MM.1S (cell line): ENCODE measurements around the gene C14orf93.

Experiments
- DNase-seq: peaks from one replicate; pipeline ENCODE4 v3.0.0-alpha.2; 2015
- H2AFZ ChIP-seq: fragments of 300-600 bp; sonication (generic); 2 replicates; pipeline ENCODE4 v1.6.0; 2016; ENCODE audit warnings: antibody characterized with exemption, low read length
- H3F3A ChIP-seq: fragments of 300-600 bp; sonication (generic); 2 replicates; pipeline ENCODE4 v1.6.1; 2016; ENCODE audit warnings: mild to moderate bottlenecking, antibody characterized with exemption, low read length, moderate library complexity, mixed read lengths; ENCODE audit not compliant: insufficient read depth
- H3K27ac ChIP-seq: fragments of 300-600 bp; sonication (generic); 2 replicates; pipeline ENCODE4 v1.5.1; 2016; ENCODE audit warnings: mild to moderate bottlenecking, low read length
- H3K27me3 ChIP-seq: fragments of 300-600 bp; sonication (generic); replicated peaks from 2 replicates; pipeline ENCODE4 v1.6.0; 2016; ENCODE audit warnings: low read length; ENCODE audit not compliant: insufficient read depth
- H3K36me3 ChIP-seq: fragments of 300-600 bp; sonication (generic); replicated peaks from 2 replicates; pipeline ENCODE4 v1.6.1; 2016; ENCODE audit warnings: mild to moderate bottlenecking, low read length, mixed read lengths; ENCODE audit not compliant: insufficient read depth
- H3K4me1 ChIP-seq: fragments of 300-600 bp; sonication (generic); 2 replicates; pipeline ENCODE4 v1.6.1; 2016; ENCODE audit warnings: low read length, mixed read lengths
- H3K4me2 ChIP-seq: fragments of 300-600 bp; sonication (generic); 2 replicates; pipeline ENCODE4 v1.6.0; 2016; ENCODE audit warnings: low read depth, low read length
- H3K4me3 ChIP-seq: fragments of 300-600 bp; sonication (generic); 2 replicates; pipeline ENCODE4 v1.5.1; 2016; ENCODE audit warnings: low read length, mixed read lengths
- H3K79me2 ChIP-seq: fragments of 300-600 bp; sonication (generic); 2 replicates; pipeline ENCODE4 v1.6.1; 2016; ENCODE audit warnings: mixed run types, low read length, mixed read lengths
- H3K9ac ChIP-seq: fragments of 300-600 bp; sonication (generic); 2 replicates; pipeline ENCODE4 v1.6.1; 2016; ENCODE audit warnings: low read length, mixed read lengths
- H3K9me2 ChIP-seq: fragments of 300-600 bp; sonication (generic); replicated peaks from 2 replicates; pipeline ENCODE4 v1.6.1; 2016; ENCODE audit warnings: mild to moderate bottlenecking, low read length, mixed read lengths; ENCODE audit not compliant: insufficient read depth
- H3K9me3 ChIP-seq: fragments of 300-600 bp; sonication (generic); replicated peaks from 2 replicates; pipeline ENCODE4 v1.6.1; 2016; ENCODE audit warnings: mild to moderate bottlenecking, low read length, mixed read lengths; ENCODE audit not compliant: insufficient read depth
- H4K20me1 ChIP-seq: fragments of 300-600 bp; sonication (generic); 2 replicates; pipeline ENCODE4 v1.6.1; 2016; ENCODE audit warnings: mild to moderate bottlenecking, low read length, moderate library complexity, mixed read lengths; ENCODE audit not compliant: insufficient read depth
- CTCF ChIP-seq: fragments of 300-600 bp; sonication (generic); IDR thresholded peaks from 2 replicates; pipeline ENCODE4 v1.5.1; 2016; ENCODE audit warnings: antibody characterized with exemption, low read length, mixed read lengths
- EZH2 ChIP-seq: fragments of 300-600 bp; sonication (generic); optimal IDR thresholded peaks from 2 replicates; pipeline ENCODE3; 2017; ENCODE audit warnings: low read depth, mild to moderate bottlenecking, antibody characterized with exemption, low read length, mixed read lengths
- EZH2phosphoT487 ChIP-seq: fragments of 300-600 bp; sonication (generic); IDR thresholded peaks from 2 replicates; pipeline ENCODE4 v1.6.1; 2018; ENCODE audit warnings: antibody characterized with exemption, low read length

C14orf93 gene

GRCh38 chr14:22986508-22987054 lies 23.4 kb downstream of the C14orf93 start:
- Histone ChIP-seq H4K20me1 (no peaks in the 10 kb centered on the region), H3K9me3 (no peaks in the 10 kb centered on the region), H3K27me3 (peaks cover 1% of the 10 kb centered on the region; the same call in 1 of the 2 replicates), H3K4me2 (no peak overlapping the region), H3K9ac (no peak overlapping the region), H3K27ac (no peak overlapping the region), H3K79me2 (no peaks in the 10 kb centered on the region), H3K4me3 (no peak overlapping the region), H3K4me1 (no peaks in the 10 kb centered on the region), H3K36me3 (no peaks in the 10 kb centered on the region), H3F3A (no peaks in the 10 kb centered on the region), H2AFZ (no peak overlapping the region), H3K9me2 (no peaks in the 10 kb centered on the region)
- peak; percentile 70 for DNase-seq
- TF ChIP-seq CTCF (peak; percentile 72), EZH2 (no peak)

GRCh38 chr14:22985894-22986507 lies 23.9 kb downstream of the C14orf93 start:
- TF ChIP-seq EZH2phosphoT487: no peak
- TF ChIP-seq EZH2: no peak
- no peak for TF ChIP-seq CTCF
- no peak overlapping the region for H3K4me3 ChIP-seq

GRCh38 chr14:22984959-22985658 lies 24.8 kb downstream of the C14orf93 start:
- peaks cover 8% of the 10 kb centered on the region for H3K27me3 ChIP-seq
- no peak overlapping the region for H3K4me3 ChIP-seq
- no peak overlapping the region for H3K4me2 ChIP-seq
- H3K9ac ChIP-seq: no peak overlapping the region
- no peak for DNase-seq
- no peak overlapping the region for H2AFZ ChIP-seq
- no peaks in the 10 kb centered on the region for H3K36me3 ChIP-seq
- no peaks in the 10 kb centered on the region for H4K20me1 ChIP-seq
- no peaks in the 10 kb centered on the region for H3K4me1 ChIP-seq
- no peaks in the 10 kb centered on the region for H3K9me2 ChIP-seq
- no peaks in the 10 kb centered on the region for H3K79me2 ChIP-seq
- H3K27ac ChIP-seq: no peak overlapping the region
- TF ChIP-seq EZH2phosphoT487 (no peak), EZH2 (no peak), CTCF (no peak)
- H3K9me3 ChIP-seq: no peaks in the 10 kb centered on the region
- no peaks in the 10 kb centered on the region for H3F3A ChIP-seq

More at GRCh38 chr14:22985894-22986507, 23.9 kb downstream of the C14orf93 start:
- no peaks in the 10 kb centered on the region for H3F3A ChIP-seq
- no peak overlapping the region for H3K4me2 ChIP-seq
- H3K27me3 ChIP-seq: peaks cover 7% of the 10 kb centered on the region
- no peaks in the 10 kb centered on the region for H3K9me3 ChIP-seq
- no peak overlapping the region for H3K9ac ChIP-seq
- H3K36me3 ChIP-seq: no peaks in the 10 kb centered on the region
- H3K9me2 ChIP-seq: no peaks in the 10 kb centered on the region
- H4K20me1 ChIP-seq: no peaks in the 10 kb centered on the region
- H3K4me1 ChIP-seq: no peaks in the 10 kb centered on the region
- no peak overlapping the region for H2AFZ ChIP-seq
- no peak overlapping the region for H3K27ac ChIP-seq
- H3K79me2 ChIP-seq: no peaks in the 10 kb centered on the region
- DNase-seq: no peak
